Central memory CD8-positive, alpha-beta T cell (primary cell): ENCODE data around the gene MFF.

ENCODE experiments used
- ATAC-seq: fragments of 150-1000 bp; cut with Tn5 transposase; replicated peaks from 2 replicates; pipeline ENCODE4 v1.10.0; 2022; ENCODE audit warnings: mild to moderate bottlenecking, moderate FRiP score, moderate number of reproducible peaks; ENCODE audit not compliant: poor library complexity, severe bottlenecking; ENCODE audit errors: extremely low read depth
- DNase-seq, 2 donors: peaks; one replicate each; pipeline ENCODE4 v3.0.0; 2021; ENCODE audit warnings: low spot score in 2 of 2
- H3K27ac Mint-ChIP-seq: one replicate; pipeline ENCODE4 v1.8.0; 2022; ENCODE audit warnings: low read depth, mild to moderate bottlenecking, moderate library complexity, mixed read lengths
- H3K27me3 Mint-ChIP-seq: one replicate; pipeline ENCODE4 v1.8.0; 2022; ENCODE audit warnings: mixed read lengths
- H3K36me3 Mint-ChIP-seq: one replicate; pipeline ENCODE4 v1.8.0; 2022; ENCODE audit warnings: mild to moderate bottlenecking, moderate library complexity, mixed read lengths; ENCODE audit not compliant: insufficient read depth
- H3K4me1 Mint-ChIP-seq: one replicate; pipeline ENCODE4 v1.8.0; 2022; ENCODE audit warnings: mixed read lengths
- H3K4me3 Mint-ChIP-seq: one replicate; pipeline ENCODE4 v1.8.0; 2022; ENCODE audit warnings: mild to moderate bottlenecking, moderate library complexity, mixed read lengths
- H3K9me3 Mint-ChIP-seq: one replicate; pipeline ENCODE4 v1.8.0; 2022; ENCODE audit warnings: mixed read lengths

The MFF gene

DNA sequence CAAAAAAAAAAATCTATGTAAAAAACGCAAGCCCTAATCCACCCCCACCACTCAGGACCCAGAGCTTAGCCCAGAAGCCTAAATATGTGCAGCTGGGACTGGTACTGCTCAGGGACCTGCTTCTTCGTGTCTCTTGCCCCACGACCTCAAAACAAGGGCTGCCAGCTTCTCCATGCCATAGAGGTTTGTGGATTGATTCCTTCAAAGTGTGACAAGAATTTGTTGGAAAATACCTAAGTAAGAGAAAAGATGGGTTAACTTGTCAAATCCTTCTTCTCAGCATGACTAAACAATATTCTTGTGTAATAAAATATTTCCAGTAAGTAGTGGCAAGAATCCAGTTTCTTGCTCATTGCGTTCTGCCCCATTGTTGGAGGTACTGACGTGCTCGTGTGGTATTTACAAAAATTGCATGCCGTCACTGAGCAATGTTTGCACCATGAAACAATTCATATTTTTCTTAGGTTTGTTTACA, 63.5 kb downstream of the MFF start:
- H3K27ac Mint-ChIP-seq, result no peak overlapping the region
- no peaks in the 10 kb centered on the region for H3K36me3 Mint-ChIP-seq
- H3K27me3 Mint-ChIP-seq, result peaks cover 7% of the 10 kb centered on the region
- ATAC-seq (no peak), DNase-seq (no peak)
- peaks cover 5% of the 10 kb centered on the region for H3K4me1 Mint-ChIP-seq
- H3K4me3 Mint-ChIP-seq, result no peak overlapping the region
- H3K9me3 Mint-ChIP-seq, result no peaks in the 10 kb centered on the region

DNA sequence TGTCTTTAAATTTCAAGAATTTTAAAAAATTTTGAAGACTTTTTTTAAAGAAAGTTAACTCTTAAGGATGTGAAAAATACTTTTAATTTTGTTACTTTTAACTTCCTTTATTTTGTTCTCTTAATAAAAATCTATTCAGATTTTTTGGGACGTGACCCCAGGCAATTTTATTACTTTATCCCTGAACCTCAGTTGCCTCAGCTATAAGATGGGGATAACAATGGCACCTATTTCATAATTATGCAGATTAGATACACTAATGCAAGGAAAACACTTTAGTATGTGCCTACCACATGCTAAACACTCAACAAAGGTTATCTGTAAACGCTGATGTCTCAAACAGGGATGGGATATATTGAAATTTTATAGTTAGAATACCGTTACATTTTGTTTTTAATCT, 64.2 kb downstream of the MFF start:
- H3K36me3 Mint-ChIP-seq, result no peaks in the 10 kb centered on the region
- H3K27me3 Mint-ChIP-seq, result peaks cover under 1% of the 10 kb centered on the region
- no peak overlapping the region for H3K27ac Mint-ChIP-seq
- peaks cover 5% of the 10 kb centered on the region for H3K4me1 Mint-ChIP-seq
- no peak overlapping the region for H3K4me3 Mint-ChIP-seq
- no peaks in the 10 kb centered on the region for H3K9me3 Mint-ChIP-seq
- DNase-seq (no peak), ATAC-seq (no peak)

DNA sequence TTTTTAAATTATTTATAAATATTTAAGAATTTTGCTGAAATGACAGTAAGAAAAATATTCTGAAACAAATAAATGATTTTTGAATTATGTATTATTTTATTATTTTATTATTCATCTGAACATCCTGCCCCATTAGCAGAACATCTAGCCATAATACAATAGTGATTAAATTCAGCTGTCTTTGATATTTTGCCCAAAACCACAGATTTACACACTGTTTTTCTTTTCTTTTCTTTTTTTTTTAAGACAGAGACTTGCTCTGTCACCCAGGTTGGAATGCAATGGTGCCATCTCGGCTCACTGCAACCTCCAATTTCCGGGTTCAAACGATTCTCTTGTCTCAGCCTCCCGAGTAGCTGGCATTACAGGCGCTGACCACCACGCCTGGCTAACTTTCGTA, 64.6 kb downstream of the MFF start:
- no peaks in the 10 kb centered on the region for H3K9me3 Mint-ChIP-seq
- H3K27ac Mint-ChIP-seq, result no peak overlapping the region
- DNase-seq (no peak), ATAC-seq (no peak)
- H3K36me3 Mint-ChIP-seq, result no peaks in the 10 kb centered on the region
- H3K4me1 Mint-ChIP-seq, result peaks cover 5% of the 10 kb centered on the region
- H3K27me3 Mint-ChIP-seq, result no peaks in the 10 kb centered on the region
- H3K4me3 Mint-ChIP-seq, result no peak overlapping the region

DNA sequence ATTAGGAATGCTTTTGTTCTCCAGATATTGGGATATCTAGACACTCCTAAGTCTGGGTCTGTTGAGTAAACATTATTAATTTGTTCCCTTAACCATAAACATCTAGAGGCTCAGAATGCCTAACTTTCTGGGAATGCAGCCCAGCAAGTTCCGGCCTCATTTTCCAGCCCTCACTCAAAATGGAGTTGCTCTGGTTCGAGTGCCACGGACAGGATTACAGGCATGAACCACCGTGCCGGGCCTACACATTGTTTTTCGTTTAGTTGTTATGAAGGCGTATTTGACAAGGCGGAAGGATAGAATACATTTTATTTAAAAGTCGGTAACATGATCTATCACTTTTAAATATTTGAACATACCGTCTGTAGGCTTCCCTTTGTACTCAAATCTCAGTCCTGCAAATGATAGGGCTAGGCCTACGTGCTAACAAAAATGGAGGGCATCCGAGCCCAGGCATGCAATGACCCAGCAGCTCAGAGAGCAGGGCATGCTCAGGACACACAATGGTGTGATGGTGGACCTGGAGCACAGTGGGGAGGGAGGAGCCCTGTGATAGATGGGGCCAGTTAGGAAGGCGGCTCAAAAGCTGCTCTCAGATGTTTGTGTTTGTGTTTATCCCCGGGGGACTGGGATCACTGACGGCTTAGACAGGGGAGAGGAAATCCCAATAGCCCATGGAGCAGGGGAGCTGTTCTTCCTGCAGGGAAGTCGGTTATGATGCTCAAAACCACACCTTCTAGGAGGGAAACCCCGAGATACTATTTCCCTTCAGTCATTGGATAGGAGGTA, 65.6 kb downstream of the MFF start:
- Mint-ChIP-seq H3K4me3 (no peak overlapping the region), H3K4me1 (peaks cover 5% of the 10 kb centered on the region), H3K27me3 (no peaks in the 10 kb centered on the region), H3K27ac (no peak overlapping the region), H3K9me3 (no peaks in the 10 kb centered on the region), H3K36me3 (no peaks in the 10 kb centered on the region)
- ATAC-seq (no peak), DNase-seq (no peak)

DNA sequence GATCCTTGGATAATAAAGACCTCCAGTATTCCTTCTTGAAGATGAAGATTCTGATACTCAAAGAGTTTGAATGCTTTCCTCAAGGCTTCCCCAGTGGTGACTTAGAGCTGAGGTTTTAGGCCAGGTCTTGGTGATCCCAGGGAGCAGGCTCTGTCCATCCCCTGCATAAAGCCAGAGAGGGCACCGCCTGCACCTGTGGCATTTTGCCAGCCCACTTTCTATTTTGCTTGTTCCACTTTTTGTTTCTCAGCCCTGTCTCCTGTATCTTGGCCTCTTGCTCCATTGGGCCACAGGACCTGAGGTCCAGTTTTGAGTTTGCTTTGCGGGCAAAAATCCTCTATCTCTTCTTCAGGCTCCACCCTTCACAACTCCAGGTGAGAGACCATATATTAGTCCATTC, 69.3 kb downstream of the MFF start:
- no peak overlapping the region for H3K4me3 Mint-ChIP-seq
- H3K4me1 Mint-ChIP-seq, result peaks cover 6% of the 10 kb centered on the region
- no peaks in the 10 kb centered on the region for H3K36me3 Mint-ChIP-seq
- H3K9me3 Mint-ChIP-seq, result no peaks in the 10 kb centered on the region
- no peaks in the 10 kb centered on the region for H3K27me3 Mint-ChIP-seq
- no peak overlapping the region for H3K27ac Mint-ChIP-seq
- DNase-seq, result no peak
- ATAC-seq, result no peak

DNA sequence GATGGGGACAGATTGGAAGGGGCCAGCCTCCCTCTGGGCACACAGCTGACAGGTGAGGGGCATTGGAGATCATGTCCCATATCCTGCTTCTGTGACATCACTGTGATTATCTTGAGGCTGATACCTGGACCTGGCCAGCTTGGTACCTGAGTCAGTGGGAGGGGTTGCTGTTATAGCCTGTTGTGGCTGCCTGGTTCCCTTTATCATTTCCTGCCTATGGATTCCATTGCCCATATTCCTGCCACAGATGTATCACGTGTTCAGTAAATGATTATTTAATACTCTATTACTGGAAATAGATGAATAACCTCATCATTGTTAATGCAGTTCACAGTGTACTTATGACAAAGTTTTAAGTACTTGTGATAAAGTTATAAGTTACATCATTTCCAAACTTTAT, 70.5 kb downstream of the MFF start:
- Mint-ChIP-seq H3K4me3 (no peak overlapping the region), H3K27me3 (peaks cover 9% of the 10 kb centered on the region), H3K9me3 (no peaks in the 10 kb centered on the region), H3K36me3 (no peaks in the 10 kb centered on the region), H3K4me1 (peaks cover 6% of the 10 kb centered on the region), H3K27ac (no peak overlapping the region)
- DNase-seq (no peak), ATAC-seq (no peak)

DNA sequence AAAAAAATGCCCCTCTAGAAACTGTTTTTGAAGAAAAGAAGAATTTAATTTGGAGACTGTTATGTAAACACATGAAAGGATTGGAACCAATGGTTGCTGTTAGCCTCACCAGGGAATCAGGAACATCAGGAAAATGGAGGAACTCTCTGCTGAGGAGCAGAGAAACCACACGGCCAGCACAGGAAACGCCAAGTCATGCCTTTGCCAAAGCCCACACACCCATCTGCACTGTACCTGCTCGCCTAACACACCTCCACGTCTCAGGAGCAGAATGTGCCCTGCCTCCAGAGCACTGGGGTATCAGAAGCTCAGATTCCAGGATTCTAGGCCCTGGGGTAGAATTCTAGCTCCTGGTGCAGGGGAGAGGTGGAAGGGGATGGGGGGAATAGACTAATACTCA, 72.5 kb downstream of the MFF start:
- DNase-seq (no peak), ATAC-seq (no peak)
- Mint-ChIP-seq H3K27ac (no peak overlapping the region), H3K36me3 (no peaks in the 10 kb centered on the region), H3K27me3 (peaks cover 27% of the 10 kb centered on the region), H3K9me3 (no peaks in the 10 kb centered on the region), H3K4me1 (peaks cover 6% of the 10 kb centered on the region), H3K4me3 (no peak overlapping the region)

DNA sequence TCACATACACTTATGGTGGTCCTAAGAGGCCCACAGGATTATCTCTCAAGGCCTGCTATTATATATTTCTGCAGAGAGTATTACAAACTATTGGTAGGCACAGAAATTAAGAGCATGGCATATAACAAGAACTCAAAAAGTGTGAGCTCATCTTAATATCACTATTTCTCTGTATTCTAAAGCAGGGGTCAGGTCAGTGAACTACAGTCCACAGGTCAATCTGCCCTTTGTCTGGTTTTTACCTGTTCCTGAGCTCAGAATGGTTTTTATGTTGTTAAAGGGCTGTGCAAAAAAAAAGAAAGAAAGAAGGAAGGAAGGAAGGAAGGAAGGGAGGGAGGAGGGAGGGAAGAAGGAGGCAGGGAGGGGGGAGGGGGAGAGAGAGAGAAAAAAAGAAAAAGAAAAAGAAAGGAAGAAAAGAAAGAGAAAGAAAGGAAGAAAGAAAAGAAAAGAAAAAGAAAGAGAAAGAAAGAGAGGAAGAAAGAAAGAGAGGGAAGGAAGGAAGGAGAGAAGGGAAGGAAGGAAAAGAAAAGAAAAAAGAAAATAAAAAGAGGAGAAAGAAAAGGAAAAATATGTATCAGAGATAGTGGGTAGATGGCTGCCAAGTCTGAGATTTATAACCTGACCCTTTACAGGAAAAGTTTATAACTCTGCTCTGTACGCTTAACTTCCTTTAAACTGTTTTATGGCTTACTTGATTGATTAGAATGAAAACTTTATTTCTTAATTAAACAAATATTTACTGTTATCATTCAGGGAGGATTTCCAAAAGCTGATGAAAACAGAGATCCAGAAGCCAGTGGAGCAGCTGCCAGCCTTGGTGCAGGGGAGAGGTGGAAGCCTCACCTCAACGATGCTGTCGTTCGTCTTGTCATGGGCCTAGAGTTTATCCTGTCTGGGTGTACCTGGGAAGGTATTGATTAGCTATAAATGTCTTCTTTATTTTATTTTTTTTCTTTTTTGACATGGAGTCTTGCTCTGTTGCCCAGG, 73.9 kb downstream of the MFF start:
- no peak overlapping the region for H3K27ac Mint-ChIP-seq
- no peak for DNase-seq
- no peak overlapping the region for H3K4me3 Mint-ChIP-seq
- H3K27me3 Mint-ChIP-seq, result peaks cover 28% of the 10 kb centered on the region
- no peak for ATAC-seq
- peaks cover 2% of the 10 kb centered on the region for H3K36me3 Mint-ChIP-seq
- peaks cover 6% of the 10 kb centered on the region for H3K4me1 Mint-ChIP-seq
- no peaks in the 10 kb centered on the region for H3K9me3 Mint-ChIP-seq

DNA sequence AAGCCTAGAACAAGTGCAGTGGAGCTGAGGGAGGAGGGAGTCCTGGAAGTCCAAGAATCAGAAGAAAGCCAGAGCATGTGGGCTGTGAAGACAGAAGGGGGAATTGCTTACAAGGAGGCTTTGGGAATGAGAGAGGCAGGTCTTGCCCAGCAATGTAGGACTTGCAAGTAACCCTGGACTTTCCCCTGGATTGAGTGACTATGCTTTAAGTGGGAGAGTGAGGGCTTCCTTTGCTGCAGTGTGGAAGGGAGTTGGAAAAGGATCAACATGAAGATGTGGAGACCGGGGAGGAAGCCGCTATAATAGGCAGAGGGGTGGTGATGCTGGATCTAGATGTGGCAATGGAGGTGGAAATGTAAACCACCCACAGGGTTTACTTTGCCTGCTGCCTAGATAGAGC, 76.5 kb downstream of the MFF start:
- Mint-ChIP-seq H3K9me3 (no peaks in the 10 kb centered on the region), H3K4me3 (no peak overlapping the region), H3K27ac (no peak overlapping the region), H3K36me3 (peaks cover 2% of the 10 kb centered on the region), H3K27me3 (peaks cover 28% of the 10 kb centered on the region), H3K4me1 (peaks cover 6% of the 10 kb centered on the region)
- DNase-seq, result no peak
- ATAC-seq, result no peak

DNA sequence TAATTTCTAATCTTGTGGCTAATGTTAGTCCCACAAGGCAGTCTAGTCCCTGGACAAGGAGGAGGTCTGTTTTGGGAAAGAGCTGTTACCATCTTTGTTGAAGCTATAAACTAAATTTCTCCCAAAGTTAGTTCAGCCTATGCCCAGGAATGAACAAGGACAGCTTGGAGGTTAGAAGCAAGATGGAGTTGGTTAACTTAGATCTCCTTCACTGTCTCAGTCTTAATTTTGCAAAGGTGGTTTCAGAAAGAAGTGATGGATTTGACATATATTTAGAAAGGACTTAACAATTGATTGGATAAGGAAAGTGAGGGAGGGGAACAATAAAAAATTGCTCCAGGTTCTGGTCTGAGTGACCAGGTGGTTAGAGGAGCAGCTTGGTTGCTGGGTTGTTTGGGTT, 77.3 kb downstream of the MFF start:
- Mint-ChIP-seq H3K9me3 (no peaks in the 10 kb centered on the region), H3K27me3 (peaks cover 28% of the 10 kb centered on the region), H3K27ac (no peak overlapping the region), H3K4me1 (peaks cover 6% of the 10 kb centered on the region), H3K4me3 (no peak overlapping the region), H3K36me3 (peaks cover 2% of the 10 kb centered on the region)
- ATAC-seq, result no peak
- no peak for DNase-seq

DNA sequence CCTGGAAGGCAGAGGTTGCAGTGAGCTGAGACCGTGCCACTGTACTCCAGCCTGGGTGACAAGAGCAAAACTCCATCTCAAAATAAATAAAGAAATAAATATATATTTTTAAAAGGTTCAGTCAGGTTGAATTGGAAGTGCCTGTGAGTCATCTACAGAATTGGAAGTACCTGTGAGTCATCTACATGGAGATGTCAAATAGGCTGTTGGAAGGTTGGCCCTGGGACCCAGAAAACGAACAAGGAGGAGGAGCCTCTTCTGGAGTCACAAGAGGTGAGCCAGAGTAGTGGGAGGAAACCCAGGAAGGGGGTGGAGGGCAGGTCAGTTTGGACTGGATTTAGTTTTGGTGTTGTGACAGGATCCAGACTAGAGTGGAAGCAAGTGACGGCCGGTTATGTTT, 77.9 kb downstream of the MFF start:
- H3K27ac Mint-ChIP-seq, result no peak overlapping the region
- peaks cover 35% of the 10 kb centered on the region for H3K27me3 Mint-ChIP-seq
- no peak overlapping the region for H3K4me3 Mint-ChIP-seq
- H3K9me3 Mint-ChIP-seq, result no peaks in the 10 kb centered on the region
- H3K4me1 Mint-ChIP-seq, result peaks cover 2% of the 10 kb centered on the region
- no peak for ATAC-seq
- DNase-seq, result no peak
- peaks cover 2% of the 10 kb centered on the region for H3K36me3 Mint-ChIP-seq

DNA sequence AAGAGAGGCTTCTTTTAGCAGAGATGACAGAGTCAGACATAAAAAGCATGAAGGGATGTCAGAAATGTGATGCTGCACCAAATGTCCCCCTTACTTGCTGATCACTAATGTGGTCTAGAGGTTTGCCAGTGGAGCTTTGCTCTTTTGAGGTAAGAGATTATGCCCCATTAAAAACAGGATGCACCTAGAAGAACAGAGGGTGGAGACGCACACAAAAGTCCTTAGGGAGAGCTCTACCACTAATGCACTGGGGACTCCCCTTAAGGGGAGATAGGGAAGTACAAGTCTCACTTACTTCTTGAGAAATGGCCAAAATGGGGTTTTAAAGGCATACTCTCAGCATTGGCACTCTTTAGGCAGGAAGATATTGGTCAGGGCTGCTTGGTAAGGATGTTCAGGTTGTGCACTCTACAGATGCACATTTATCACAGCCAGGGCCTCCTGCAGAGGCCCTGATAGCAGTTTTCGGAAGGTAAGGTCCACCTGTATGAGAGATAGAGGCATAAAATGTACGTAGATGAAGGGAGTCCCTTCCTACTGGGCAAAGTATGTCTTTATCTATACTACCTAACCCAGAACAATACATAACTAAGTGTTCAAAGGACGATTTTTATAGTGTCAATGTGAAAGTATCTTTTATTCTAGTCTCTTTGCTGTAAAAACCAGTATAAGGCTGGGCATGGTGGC, 79.7 kb downstream of the MFF start:
- no peak for DNase-seq
- H3K4me3 Mint-ChIP-seq, result no peak overlapping the region
- no peaks in the 10 kb centered on the region for H3K9me3 Mint-ChIP-seq
- peaks cover 33% of the 10 kb centered on the region for H3K27me3 Mint-ChIP-seq
- H3K4me1 Mint-ChIP-seq, result no peaks in the 10 kb centered on the region
- no peak overlapping the region for H3K27ac Mint-ChIP-seq
- peaks cover 2% of the 10 kb centered on the region for H3K36me3 Mint-ChIP-seq
- no peak for ATAC-seq
